NCI-H69 (cell line): Measurements from ENCODE around the gene CAPN1.
"Not testable (repeated sequence)": the region's sequence is repeated elsewhere in the genome, so short reads cannot be mapped to it uniquely, and the experiment has no call there.

ENCODE experiments used
- DNase-seq: peaks from one replicate; lab custom pipeline; 2025; lab: John Stamatoyannopoulos, UW

The CAPN1 gene

DNA sequence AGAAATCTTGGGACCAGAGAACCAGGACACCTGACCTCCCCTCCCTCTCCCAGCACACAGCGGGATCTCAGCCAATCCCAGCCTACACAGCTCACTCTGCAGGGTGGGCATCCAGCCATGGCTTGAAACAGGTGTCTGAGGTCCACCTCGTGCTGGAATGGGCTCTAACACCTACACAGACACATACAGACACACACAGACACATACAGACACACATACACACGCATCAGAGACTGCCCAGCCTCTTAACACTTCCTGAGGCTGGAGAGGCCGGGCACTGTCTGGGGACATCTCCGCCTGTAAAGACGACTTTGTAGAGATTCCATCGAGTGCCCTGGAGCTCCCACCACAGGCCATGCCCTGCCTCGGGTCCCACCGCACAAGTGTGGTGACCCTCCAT is 36.7 kb downstream of the CAPN1 start:
- no peak for DNase-seq

GRCh38 chr11:65219930-65220213 is 38.1 kb downstream of the CAPN1 start:
- no peak for DNase-seq

- DNase-seq, result no peak
These were observed 39.3 kb downstream of the CAPN1 start for GRCh38 chr11:65221026-65221425.

- no peak for DNase-seq
These were observed 41.3 kb downstream of the CAPN1 start for GRCh38 chr11:65223011-65223410.

GRCh38 chr11:65224930-65225278 is 43.2 kb downstream of the CAPN1 start:
- DNase-seq, result no peak

GRCh38 chr11:65225279-65226102 is 43.8 kb downstream of the CAPN1 start:
- no peak for DNase-seq

DNA sequence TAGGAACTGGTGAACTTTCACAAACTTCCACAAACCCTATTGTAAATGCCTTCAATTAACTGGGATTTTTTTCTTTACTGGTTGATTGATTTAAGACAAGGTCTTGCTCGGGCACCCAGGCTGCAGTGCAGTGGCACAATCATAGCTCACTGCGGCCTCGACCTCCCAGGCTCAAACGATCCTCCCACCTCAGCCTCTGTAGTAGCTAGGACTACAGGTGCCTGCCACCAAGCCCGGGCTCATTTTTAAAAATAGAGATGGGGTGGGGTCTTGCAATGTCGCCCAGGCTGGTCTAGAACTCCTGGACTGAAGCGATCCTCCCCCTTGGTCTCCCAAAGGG is 44.3 kb downstream of the CAPN1 start:
- DNase-seq, result no peak

DNA sequence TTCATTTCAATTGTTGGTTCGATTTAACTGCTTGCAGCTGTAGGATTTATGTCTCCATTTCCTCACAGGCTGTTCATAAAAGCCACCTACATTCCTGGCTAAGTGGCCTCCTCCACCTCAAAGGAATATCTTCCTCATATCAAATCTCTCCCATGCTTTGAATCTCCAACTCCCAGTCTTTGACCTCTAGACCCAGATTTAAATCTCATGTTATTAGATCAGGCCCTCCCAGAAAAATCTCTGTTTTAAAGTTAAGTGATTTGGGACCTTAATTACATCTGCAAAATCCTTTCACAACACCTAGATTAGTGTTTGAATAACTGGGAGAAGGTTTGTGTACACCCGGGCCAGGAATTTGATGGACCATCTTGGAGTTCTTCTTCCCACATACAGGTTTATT is 46.2 kb downstream of the CAPN1 start:
- no peak for DNase-seq

DNA sequence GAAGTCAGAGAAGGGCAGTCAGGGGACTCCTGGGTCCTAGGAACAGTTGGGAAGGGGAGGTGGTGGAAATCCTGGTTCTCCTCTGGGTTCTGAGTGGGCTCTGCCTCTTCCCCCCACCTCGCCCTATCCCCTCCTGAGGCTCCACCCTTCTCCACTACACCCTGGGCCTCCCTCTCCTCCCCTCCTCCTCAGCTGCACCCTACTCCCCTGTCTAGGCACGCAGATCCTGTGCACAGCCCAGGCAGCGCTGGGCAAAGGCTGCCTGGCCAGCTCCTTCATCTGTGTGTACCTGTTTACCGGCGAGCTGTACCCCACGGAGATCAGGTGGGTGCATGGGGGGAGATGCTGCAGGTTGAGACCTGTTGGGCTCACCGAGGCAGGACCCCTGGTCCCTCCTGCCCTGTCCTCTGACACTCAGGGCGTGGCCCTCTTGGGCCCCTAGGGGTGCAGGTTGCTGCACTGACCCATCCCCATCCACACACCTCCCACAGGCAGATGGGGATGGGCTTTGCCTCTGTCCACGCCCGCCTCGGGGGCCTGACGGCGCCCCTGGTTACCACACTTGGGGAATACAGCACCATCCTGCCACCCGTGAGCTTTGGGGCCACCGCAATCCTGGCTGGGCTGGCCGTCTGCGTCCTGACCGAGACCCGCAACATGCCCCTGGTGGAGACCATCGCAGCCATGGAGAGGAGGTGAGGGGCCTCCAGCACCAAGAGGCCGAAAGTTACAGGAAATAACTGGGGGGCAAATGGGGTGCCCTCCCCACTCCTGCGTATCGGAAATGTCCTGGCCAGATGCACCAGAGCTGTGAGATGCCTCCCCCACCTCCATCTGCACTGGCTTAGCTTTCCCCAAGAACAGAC is 54.7 kb downstream of the CAPN1 start:
- no peak for DNase-seq

DNA sequence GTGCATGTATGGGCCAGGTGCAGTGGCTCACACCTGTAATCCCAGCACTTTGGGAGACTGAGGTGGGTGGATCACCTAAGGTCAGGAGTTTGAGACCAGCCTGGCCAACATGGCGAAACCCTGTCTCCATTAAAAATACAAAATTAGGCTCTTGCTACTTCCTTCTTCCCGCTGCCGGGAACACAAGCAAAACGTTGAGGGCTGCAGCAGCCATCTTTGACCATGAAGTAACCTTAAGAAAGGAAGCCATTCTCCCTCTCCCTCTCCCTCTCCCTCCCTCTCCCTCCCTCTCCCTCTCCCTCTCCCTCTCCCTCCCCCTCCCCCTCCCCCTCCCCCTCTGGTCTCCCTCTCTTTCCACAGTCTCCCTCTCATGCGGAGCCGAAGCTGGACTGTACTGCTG is 56.6 kb downstream of the CAPN1 start:
- DNase-seq, result not testable (repeated sequence)

- DNase-seq, result no peak
These were observed 59.4 kb downstream of the CAPN1 start for GRCh38 chr11:65241134-65241533.

DNA sequence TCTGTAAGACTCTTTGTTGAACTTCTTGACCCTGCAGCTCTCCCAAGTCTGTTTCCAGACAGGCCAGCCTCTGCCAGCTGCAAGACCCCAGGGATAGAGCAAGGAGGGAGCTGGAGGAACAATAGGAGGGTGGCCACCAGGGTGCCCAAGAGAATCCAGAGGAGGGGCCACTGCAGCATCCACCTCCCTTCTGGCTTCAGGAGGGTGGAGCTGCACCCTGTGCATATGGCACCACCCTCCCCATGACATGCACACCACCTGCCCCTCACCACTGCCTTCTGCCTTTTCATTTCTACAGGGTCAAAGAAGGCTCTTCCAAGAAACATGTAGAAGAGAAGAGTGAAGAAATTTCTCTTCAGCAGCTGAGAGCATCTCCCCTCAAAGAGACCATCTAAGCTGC is 60.0 kb downstream of the CAPN1 start:
- no peak for DNase-seq

DNA sequence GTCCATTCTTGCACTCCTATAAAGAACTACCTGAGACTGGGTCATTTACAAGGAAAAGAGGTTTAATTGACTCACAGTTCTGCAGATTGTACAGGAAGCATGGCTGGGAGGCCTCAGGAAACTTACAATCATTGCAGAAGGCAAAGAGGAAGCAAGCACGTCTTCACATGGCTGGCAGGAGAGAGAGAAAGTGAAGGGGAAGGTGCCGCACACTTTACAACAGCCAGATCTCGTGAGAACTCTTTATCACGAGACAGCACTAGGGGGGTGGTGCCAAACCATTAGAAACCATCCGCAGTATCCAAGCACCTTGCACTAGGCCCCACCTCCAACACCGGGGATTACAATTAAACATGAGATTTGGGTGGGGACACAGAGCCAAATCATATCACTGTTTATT is 60.7 kb downstream of the CAPN1 start:
- no peak for DNase-seq

GRCh38 chr11:65243797-65244196 is 62.1 kb downstream of the CAPN1 start:
- no peak for DNase-seq

DNA sequence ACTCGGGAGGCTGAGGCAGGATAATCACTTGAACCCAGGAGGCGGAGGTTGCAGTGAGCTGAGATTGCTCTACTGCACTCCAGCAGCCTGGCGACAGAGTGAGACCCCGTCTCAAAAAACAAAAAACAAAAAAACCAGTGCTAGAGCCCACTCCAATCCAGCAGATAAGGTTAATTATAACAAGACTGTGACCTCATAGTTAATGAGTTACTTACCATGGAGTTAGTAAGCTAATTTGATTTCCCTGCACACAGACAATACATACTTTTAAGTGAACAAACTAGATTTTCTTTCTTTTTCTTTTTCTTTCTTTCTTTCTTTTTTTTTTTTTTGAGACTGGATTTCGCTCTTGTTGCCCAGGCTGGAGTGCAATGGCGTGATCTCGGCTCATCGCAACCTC is 63.3 kb downstream of the CAPN1 start:
- DNase-seq, result not testable (repeated sequence)

- DNase-seq, result no peak
These were observed 64.8 kb downstream of the CAPN1 start for GRCh38 chr11:65246506-65246905.

DNA sequence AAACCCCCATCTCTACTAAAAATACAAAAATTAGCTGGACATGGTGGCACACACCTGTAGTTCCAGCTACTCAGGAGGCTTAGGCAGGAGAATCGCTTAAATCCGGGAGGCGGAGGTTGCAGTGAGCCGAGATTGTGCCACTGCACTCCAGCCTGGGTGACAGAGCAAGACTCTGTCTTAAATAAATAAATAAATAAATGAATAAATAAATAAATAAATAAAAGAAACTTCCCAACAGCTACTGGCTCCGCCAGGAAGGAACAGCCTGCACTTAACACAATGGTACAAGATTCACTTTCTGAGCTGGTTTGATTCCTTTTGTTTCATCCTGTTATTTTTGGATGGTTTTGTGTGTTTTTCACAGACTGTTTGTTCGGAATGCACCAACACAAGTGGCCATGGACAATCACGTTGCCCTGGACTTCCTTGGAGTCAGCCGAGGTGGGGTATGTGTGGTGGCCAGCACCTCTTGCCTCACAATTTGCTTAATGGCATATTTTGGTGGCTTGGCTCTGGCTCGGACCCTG is 66.5 kb downstream of the CAPN1 start:
- not testable (repeated sequence) for DNase-seq

DNA sequence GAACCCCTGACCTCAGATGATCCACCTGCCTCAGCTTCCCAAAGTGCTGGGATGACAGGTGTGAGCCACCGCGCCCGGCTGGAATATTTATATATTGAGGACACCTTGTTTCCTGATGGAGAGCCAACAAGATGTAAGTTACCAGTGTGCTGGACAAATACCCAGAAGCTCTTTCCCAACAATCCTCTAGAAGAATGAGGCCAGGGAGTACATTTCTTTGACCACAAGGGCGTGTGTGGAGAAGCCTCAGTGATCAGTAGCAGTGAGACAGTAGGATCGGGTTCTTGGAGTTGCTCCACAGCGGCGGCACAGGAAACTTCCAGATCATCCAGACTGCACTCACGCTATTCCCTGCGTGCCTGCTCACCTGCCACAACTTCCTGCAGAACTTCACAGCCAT is 69.7 kb downstream of the CAPN1 start:
- DNase-seq, result no peak

DNA sequence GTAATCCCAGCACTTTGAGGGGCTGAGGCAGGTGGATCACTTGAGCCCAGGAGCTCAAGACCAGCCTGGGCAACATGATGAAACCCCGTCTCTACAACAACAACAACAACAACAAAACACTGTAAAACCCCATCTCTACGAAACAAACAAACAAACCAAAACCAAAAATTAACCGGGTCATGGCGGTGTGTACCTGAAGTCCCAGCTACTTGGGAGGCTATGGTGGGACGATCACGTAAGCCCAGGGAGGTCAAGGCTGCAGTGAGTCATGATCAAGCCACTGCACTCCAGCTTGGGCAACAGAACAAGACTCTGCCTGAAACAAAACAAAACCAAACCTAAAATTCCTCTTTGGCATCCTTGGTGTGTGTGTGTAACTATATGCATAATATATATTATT is 73.0 kb downstream of the CAPN1 start:
- DNase-seq, result no peak

DNA sequence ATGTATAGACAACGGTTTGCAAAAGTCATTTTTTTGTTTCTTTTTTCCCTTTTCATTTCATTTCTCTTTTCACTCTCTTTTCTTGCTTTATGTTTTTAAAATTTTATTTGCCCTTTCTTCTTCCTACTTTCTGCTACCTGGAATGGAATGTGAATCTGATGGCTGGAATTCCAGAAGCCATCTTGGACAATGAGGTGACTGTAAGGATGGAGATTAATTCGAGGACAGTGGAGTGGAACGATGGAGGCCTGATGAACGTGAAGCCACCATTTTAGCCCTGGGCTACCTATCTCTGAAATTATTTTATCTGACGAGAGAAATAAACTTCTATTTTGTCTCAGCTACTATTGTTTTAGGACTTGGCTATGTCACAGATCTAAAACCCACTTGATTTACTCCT is 77.3 kb downstream of the CAPN1 start:
- DNase-seq, result no peak

GRCh38 chr11:65260302-65260701 is 78.6 kb downstream of the CAPN1 start:
- DNase-seq, result no peak

DNA sequence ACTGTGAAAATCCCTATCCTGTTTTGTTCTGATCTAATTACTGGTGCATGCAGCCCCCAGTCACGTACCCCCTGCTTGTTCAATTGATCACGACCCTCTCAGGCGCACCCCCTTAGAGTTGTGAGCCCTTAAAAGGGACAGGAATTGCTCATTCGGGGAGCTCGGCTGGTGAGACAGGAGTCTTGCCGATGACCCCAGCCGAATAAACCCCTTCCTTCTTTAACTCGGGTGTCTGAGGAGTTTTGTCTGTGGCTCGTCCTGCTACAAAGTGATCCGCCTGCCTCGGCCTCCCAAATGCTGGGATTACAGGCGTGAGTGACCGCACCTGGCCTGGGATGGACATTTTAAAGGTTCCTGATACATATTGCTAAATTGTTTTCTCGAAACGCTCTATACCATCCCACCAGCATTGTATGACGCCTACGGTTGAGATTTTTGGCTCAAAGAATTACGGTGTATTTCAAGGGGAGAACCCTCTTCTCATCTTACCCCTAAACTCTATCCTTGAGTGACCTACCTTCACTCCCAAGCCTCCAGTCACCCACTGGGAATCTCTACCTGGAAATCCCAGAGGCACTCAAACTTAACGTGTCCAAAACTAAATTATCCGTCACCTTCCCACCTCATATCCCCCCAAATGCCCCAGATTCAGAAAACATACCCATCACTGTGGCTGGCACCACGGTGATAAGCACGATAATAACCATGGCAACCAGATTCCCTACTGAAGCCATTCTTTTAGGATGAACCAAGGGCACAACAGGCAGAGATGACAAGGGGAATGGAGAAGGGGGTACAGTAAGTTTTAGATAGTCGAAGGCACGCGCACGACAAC is 79.2 kb downstream of the CAPN1 start:
- peak; percentile 75 for DNase-seq
